ENCODE measurements around the gene LRCH4.
A peak's percentile ranks its signal among the peaks of the same experiment; 100 is the strongest.

The LRCH4 gene

DNA sequence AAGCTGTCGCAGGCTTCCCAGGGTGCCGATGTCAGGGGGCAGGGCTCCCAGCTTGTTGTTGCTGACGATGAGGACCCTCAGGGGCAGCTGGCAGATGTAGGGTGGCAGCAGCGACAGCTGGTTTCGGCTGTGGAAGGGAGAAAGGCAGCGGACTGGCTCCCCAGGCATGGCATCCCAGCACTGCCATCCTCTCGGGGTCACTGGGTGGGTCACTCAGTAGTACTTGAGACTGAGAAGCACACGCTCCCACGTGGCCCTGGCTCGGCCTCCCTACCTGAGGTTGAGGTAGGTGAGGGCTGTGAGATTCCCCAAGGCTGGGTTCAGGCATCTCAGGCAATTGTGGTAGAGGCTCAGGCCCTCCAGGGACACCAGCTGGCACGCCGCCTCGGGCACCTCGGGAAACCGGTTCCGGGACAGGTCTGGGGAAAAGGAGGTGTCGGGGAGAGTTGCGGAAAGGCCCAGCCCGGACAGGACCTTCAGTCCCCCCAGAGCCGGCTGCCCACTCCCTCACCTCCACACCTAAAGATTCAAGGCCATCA is 3.8 kb downstream of the LRCH4 start:
- no peak for DNase-seq (ENCODE audit: low spot score)

DNA sequence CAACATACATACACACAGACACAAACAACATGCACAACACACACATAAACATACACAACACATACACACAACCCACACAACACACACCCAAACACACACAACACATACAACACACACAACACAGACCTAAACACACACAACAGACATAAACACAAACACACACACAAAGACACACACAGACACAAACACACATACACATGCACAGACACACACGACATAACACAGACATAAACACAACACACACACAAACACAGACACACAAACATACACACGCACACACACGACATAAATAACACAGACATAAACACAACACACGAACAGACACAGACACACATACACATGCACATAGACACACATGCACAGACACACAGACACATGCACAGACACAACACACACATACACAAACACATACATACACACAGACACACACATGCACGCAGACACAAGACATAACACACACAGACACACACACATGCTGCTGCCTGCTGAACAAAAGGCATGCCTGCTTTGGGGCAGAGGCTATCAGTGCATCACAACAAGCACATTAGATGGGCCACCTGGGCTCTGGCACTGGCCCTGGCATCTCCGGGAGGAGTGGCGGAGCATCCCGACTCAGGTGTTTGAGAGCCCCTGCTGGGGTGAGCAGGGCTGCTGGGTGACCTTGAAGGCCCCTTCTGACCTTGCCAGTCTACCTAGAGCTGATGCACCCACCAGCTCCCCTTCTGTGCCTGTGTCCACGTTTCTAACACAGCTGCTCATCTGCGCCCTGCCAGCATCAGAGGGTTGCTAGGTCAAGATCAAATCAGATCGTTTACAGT is 5.3 kb downstream of the LRCH4 start:
- DNase-seq (ENCODE audit: low spot score): no peak

DNA sequence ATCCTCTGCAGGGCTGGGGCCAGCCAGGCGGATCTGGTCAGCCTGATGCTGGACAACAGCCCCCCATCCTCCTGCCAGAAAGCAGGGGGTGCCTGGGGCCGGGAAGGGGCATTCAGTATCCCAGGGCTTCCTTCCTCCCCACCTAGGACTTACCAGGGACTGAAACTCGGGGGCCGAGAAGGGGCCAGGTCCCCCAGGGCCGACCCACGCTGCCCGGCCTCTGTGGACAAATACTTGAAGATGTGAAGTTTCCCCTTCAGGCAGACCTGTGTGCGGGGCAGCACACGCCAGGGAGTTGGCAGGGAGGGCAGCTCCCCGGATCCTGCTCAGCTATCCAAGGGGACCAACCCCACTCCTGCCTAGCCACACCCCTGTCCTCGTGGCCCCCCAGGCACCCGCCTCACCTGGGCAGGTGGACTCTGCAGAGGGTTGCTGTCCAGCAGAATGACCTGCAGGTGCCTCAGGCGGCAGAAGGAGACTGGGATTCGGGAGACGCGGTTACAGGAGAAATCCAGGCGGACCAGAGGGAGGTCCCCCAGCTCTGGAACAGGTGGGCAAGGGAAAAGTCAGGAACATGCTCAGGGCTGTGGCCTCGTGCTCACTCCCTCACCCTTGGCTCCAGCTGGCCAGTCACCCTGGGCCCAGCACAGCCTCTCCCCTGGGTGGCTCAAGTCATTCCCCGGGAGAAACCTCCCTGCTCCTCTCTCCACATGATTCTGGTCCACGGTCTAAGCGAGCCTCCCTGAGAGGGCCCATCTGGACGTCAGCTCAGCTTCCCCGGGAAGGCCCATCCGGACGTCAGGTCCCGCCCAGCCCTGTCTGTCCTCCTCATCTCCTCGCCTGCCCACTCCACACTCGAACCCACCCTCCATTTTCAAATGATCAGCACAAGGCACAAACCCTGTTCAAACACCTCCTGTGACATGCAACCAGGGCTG is 7.4 kb downstream of the LRCH4 start:
- DNase-seq (ENCODE audit: low spot score): no peak

DNA sequence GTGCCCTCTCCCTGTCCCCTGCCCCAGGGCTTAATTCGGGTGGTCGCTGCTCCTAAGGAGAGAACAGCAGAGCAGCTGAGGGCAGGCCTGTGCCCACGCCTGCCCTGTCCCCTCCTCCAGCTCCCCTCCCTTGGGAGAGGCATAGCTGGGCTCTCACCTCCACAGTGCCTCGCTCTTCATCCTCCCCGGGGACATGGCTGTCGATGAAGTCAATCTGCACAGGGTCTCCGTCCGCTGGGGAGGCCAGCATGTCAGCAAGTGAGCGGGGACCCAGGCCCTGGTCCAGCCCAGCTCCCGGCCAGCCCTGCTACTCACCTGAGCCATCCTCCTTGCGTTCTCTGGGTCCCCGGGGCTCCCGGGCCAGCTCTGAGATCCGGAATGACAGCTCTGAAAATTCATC is 8.4 kb downstream of the LRCH4 start:
- DNase-seq (ENCODE audit: low spot score): no peak

DNA sequence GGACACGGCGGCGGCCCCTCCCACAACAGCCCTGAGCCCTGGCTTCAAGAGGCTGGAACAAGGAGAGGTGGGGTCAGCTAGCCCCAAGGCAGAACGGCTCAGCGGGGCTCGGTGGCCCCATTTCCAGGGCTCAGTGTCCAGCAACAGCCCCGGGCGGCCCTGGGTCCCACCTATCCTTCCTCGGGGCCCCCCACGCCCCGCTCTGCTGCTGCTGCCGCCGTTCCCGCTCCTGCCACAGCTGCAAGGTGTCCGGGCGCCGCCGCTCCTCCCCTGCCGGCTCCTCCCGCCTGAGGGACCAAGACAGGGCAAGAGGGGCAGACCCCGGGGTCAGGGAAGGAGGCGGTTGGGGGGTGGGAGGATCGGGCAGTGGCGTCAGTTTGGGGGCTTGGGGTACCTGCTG is 8.8 kb downstream of the LRCH4 start:
- DNase-seq (ENCODE audit: low spot score): no peak

DNA sequence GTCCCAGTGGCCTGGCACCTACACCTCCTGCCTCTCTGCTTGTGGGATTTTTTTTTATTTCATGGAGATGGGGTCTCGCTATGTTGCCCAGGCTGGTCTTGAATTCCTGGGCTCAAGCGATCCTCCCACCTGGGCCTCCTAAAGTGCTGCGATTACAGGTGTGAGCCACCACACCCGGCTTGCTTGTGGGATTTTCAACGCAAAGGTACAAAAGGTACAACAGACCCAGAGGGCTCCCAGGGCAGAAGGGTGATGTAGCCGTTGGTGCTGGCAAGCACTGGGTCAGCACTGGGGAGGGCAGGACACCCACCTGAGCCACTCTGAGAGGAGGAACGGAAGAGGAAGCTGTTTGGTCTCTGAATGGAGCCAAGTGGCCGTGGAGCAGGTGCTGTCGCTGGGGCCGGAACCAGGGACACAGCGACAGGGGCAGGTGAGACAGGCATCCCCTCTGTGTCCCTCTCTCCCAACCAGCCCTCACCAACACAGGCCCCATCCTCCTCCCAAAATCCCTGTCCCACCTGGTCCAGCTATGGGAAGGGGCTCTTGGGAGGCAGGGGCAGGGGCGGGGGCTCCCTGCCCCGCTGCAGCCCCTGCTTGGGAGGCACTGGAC is 9.4 kb downstream of the LRCH4 start:
- DNase-seq (ENCODE audit: low spot score): no peak

DNA sequence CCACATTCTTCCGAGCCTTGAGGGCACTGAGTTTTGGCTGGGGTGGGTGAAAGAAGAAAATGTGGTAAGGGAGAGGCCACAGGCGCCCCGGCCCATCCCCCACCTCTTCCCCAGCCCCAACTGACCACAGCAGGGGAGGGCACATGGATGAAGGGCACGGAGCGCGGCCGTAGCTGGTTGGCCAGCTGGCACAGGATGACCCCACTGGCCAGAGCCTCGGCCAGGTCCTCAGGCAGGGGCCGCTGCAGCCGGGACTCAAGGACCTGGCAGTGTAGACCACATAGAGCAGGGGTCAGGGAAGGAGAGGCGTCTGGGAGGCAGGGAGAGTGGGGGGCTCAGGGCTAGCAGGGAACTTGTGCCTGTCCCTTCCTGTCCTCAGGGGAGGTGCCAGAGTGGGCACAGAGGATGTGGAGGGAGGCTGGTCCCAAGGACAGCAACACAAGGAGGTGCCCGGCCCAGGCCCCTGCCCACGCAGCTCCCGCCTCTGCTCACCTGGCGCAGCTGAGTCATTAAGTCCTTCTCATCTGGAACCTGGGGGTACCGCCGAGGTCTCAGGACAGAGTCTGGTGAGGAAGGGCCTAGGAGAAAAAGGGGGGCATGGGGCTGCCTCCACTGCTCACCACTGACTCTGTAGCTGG is 10.1 kb downstream of the LRCH4 start:
- DNase-seq (ENCODE audit: low spot score): no peak

DNA sequence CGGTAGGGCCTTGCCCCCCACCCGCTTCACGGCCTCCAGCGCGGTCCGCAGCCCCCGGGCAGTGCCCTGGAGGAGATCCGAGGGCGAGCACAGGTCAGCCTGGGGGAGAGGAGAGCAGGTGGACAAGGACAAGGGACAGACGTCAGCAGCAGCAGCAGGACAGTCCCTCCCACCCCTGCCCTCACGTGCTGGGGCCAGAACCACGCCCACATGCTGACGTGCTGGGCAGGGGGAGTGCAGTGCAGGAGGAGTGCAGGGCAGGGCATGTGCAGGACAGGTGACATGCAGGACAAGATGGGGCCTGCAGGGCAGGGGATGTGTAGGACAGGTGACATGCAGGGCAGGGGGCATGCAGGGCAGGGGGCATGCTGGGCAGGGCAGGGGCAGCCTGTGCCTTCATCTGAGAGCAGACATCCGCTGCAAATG is 10.7 kb downstream of the LRCH4 start:
- DNase-seq (ENCODE audit: low spot score): no peak

DNA sequence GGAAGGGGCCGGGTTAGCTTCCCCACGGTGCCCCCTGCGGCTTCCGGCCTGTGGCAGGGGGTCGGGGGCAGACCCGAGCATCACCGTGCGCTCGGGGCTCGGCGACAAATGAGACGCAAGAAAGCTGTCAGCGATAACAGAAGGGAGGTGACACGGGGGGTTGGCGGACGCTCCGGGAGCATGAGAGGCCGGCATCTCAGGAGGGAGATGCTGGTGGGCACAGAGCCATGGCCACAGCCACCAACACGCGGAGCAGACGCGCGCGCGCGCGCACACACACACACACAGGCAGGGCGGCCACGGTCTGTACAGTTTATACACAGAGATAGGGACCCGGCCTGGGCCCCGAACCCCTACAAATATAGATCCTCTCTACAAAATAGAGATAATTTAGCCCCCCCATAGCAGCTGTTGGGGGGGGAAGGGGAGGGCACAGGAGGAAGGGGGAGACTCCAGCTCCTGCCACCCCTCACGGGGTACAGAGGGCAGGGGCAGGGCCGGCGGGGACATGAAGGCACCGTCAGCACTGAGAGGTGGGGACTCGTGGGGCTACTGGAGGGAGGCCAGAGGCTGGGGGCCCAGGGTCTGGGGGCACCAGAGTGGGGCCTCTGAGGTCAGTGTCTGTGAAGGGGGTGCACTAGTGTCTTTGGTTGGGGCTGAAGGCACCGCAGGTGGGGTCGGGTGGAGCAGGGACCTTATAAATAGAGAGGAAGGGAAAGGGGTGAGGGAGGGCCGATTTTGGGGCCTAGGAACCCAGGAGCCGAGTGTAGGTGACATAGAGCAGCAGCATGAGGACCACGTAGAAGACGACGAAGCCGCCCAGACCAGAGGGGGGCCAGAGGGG is 11.3 kb downstream of the LRCH4 start:
- DNase-seq (ENCODE audit: low spot score): no peak

DNA sequence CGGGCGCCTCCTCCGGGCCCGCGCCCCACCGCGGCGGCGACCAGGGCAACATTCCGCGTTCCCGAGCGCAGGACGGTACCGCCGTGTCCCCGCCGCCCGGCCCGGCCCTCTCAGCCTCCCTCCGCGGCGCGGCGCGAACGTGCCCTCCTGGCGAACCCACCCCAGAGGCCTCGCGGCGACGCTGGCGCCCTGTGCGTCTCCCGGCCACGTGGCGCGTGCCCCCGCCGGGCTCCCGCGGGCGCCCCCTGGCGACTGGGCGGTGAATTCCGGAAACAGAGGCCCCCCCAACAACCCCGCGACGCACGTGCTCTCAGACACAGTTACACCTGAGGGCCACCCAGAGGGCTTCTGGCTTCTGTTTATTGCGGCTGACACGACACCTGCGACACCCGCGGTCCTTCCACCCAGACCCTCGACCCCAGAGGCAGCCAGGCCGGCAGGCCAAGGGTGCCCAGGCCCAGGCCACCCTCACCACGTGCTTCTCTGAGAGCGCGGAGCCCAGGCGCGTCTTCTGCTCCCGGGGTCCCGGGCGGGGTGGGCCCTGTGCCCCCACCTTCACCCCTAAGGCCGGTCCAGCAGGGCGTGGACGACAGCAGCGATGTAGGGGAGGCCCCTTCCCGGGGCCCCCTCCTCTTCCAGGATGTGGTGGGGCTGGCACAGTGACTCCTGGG is 12.1 kb downstream of the LRCH4 start, which contains the start of gene SAP25:
Gene SAP25 (minus strand): TSS at position 210 of the 671 bp plus-strand sequence. CDS start 158 bp downstream, at position 52.
- DNase-seq (ENCODE audit: low spot score): no peak

DNA sequence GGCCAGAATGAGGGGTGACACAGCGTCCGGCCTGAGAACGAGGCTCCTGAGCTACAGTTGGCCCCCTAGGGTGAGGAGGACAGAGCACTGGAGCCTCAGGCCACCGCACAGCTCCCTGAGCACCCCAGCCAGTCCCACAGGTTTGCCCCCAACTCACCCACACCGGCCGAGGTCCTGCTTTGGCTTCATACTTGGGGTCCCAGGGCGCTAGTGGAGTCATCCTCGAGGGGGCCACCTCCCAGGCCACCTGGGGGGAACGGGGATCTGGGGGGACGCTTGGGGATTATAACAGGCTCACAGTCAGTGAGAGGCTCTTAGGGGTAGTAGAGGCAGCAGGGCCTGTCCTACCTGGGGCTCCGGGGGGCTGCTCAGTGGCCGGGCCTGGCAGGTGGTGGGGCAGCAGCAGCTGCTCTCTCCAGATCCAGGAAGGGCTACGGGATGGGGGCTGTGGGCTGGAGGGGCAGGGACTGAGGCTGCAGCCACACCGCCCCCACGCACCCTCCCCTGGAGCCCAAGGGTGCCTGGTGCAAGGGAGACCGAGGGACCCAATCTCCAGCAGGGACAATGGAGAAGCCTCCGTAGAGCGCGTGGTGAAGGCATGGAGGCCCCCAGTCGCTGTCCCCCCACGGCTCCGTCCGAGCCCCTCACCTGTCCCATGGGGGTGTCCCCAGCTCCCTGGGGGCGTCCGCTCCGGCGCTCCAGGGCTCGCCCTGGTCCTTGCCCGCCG is 12.8 kb downstream of the LRCH4 start:
- DNase-seq (ENCODE audit: low spot score): no peak

DNA sequence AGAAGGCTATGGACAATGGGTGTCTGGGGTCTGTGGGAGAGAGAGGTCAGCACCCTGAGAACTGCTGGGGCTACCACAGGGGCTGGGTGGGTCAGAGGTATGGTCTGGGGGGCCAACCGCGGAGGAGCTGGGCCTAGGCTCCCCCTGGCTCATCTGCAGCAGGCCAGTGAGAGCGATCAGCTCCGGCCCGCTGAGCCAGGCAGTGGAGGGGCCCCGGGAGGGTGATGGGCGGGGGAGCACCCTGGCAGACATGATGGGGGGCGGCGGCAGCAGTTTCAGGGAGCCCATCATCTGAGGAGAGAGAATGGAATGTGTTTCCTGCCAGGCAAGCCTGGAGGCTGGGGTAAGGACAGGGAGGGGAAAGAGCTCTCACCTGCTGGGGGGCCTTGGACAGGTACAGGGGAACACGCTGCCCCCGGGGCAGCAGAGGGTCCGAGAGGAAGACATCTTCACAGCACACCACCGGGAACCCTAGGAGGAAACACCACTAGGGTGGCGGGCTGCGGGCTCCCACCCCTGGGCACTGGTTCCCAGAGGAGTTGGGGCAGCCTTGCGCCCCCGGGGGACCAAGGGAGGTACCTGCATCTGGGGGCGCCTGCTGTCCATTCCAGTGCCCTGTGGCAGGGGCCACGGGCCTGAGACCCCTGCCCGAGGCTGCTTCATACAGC is 13.5 kb downstream of the LRCH4 start:
- DNase-seq (ENCODE audit: low spot score): peak; percentile 4

DNA sequence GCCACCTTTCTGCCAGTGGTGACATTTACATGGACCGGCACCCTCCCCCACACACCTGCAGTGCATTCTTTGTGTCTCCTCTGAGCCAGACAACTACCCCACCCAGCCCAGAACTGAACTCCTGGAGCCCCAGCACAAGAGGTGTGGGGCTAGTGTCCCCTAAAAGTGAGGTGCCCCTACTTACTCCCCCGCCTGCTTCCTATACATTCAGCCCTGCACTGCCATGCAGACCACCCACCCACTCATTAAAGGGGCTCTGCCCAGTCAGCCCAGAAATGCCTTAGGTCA is 14.2 kb downstream of the LRCH4 start:
- DNase-seq (ENCODE audit: low spot score): no peak

DNA sequence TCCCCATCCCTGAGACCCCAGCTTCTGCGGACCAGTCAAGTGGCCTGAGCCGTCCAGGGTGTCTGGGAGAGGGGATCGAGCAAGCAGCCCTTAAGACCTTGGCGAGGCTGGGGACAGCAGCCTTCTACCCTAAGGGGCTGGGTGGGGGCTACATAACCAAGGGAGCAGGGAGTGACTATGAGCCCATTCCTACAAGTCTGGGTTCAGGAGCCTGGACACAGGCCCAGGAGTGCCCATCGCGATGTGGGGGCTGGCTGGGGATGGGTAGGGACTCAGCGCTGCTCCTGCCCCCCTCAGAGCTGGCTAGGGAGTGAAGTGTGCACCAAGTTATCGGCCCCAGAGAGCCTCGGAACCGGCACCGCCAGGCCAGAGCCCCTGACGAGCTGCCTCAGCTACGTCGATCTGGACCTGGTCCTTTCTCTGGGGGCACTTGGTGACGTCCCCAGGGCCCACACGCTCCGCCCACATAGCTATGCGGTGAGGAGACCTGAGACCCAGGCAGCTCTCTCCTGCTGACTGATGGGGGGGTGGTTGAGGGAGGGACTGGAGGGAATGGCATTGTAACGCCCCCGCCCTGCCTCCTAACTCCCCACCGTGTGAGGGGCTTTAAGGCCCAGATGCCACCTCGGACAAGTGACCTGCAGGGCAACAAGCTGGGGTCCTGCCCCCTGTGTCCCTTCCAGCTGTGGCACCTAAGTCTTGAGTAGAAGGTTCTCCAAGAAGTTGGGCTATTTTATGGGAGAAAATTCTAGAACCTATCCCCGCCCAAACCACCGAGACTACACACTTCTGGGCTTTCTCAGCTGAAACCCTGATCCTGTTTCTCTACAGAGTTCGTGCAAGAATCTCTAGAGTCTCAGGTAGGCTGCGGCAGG is 14.7 kb downstream of the LRCH4 start:
- no peak for DNase-seq (ENCODE audit: low spot score)

DNA sequence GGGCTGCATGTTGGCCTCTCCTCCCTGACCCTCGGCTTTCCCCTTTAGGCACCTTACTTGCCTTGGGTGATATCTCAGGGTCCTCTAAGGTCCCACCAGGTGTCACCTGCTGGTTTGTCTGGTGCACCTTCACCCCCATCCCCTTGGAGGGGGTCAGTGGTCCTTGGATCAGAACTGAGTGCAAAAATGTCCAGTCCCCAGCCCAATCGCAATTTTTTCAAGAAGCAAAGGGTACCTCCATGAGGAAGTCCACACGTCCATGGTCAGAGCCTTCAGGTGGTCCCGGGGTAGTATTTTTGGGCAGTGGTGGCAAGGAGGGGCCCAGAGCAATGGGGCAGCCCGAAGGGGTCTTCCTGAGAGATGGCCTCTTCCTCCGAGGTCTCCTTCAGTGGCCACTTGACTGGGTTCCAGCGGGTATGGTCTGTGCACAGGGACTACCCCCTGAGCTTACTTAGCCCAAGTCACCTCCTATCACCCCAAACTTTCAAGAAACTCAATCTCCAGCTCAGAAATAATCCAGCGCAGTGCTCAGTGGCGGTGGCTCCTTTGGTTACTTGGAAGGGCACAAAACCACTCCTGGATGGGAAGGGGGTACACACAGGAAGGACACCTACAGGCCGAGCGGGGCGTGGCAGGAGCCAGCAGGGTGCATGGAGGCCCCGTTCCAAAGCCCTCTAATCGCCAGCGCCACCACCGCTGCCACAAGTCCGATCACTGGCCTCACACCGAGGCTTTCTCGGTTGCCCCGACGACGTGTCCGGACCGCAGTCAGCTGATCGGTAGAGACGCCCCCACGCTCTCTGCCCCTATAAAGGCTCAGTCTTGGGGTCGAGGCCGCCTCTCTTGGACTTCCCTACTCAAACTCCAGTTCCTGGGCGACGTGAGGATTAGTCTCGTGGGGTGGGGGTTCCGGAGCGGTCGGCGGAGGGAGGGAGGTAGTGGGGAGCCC is 16.8 kb downstream of the LRCH4 start:
- DNase-seq (ENCODE audit: low spot score): peak; percentile 79

DNA sequence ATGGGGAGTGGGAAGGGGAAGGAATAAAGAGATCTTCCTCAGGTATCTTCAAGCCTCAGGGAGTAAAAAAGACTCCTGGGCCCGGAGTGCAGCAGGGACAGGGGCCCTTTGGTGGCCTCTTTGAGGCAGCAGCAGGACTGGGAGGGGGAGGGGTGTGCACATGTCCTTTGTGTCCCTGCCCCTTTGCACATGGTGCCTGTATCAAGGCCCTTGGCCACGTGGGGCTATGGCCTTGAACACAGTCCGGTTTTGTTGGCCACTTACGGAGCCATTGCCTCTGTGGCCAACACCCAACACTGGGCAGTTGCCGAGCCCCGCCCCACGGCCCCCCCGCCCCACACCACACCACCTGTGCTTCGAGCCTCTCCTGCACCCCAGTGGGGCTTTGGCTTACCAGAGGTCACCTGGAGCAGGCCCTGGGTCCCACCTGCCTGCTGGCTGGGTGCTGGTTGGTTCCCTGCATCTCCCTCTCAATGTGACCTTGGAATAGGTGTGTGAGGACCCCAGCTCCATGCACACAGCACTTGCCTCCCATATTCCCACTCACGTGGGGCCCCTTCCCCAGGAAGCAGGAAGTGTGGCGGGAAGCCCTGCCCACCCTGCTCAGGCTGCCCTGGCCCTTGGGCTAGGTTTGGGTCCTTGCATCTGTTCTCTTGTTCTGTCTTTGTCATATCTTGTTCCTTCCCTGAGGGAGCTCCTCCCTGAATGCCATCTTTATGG is 17.6 kb downstream of the LRCH4 start:
- peak; percentile 53 for DNase-seq (ENCODE audit: low spot score)
